ENCODE results near the gene RBMS1. TPM values are rescaled to one million over a fixed set of nuclear protein-coding genes. Genes with fewer than 3 reads are reported as not detected.

RBMS1 gene
- polyA plus RNA-seq, 1 donor (not counting 4 experiments of a cell fraction or from before 2014, with no cell fraction given), result 89.1 TPM

DNA sequence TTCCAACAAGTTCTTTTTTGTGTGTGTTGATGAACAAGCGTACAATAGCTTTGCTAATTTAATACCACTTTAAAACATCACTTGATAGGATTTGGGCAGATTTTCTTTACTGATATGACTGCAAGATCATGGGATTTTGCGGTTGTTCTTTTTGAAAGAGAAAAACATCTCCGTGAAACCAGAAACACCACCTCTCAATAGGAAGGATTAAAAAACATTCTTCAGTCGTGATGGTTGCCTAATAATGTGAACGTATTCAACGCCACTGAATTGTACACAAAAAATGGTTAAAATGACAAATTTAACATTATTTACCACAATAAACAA, 19.3 kb downstream of the RBMS1 start:
- no peak for DNase-seq (ENCODE audit: low read depth, low spot score)
- Histone ChIP-seq H3K4me1 (ENCODE audit: control insufficient read depth, extremely low read depth, insufficient read depth, low read length) (peaks cover 24% of the 10 kb centered on the region), H3K79me2 (ENCODE audit: control insufficient read depth, insufficient read depth, low read length) (peaks cover 82% of the 10 kb centered on the region), H3K9ac (ENCODE audit: control insufficient read depth, extremely low read depth, insufficient read depth, low read length) (peak overlapping the region; percentile 49), H3K27me3 (ENCODE audit: control insufficient read depth, extremely low read depth, insufficient read depth, low read length) (no peaks in the 10 kb centered on the region), H3K4me2 (ENCODE audit: control insufficient read depth, extremely low read depth, insufficient read depth, low read depth, low read length) (peak overlapping the region; percentile 74), H3K9me1 (ENCODE audit: control insufficient read depth, extremely low read depth, insufficient read depth, low read length) (no peaks in the 10 kb centered on the region), H3K27ac (ENCODE audit: control insufficient read depth, insufficient read depth, low read length) (peak overlapping the region; percentile 72), H3K9me3 (ENCODE audit: control insufficient read depth, low read depth, low read length) (no peaks in the 10 kb centered on the region), H3K36me3 (ENCODE audit: control insufficient read depth in 2 of 2, extremely low read depth in 1 of 2, insufficient read depth in 2 of 2, low read length in 2 of 2) (no peaks in the 10 kb centered on the region), H2AFZ (ENCODE audit: control insufficient read depth, low read length) (no peak overlapping the region), H4K20me1 (ENCODE audit: control insufficient read depth, extremely low read depth, insufficient read depth, low read length) (no peaks in the 10 kb centered on the region), H3K4me3 (ENCODE audit: control insufficient read depth in 2 of 3, extremely low read depth in 1 of 3, insufficient read depth in 2 of 3, low read depth in 1 of 3, low read length in 3 of 3) (peak overlapping the region in 1 of 3 experiments; percentile 36)
- TF ChIP-seq, protein P1, sequence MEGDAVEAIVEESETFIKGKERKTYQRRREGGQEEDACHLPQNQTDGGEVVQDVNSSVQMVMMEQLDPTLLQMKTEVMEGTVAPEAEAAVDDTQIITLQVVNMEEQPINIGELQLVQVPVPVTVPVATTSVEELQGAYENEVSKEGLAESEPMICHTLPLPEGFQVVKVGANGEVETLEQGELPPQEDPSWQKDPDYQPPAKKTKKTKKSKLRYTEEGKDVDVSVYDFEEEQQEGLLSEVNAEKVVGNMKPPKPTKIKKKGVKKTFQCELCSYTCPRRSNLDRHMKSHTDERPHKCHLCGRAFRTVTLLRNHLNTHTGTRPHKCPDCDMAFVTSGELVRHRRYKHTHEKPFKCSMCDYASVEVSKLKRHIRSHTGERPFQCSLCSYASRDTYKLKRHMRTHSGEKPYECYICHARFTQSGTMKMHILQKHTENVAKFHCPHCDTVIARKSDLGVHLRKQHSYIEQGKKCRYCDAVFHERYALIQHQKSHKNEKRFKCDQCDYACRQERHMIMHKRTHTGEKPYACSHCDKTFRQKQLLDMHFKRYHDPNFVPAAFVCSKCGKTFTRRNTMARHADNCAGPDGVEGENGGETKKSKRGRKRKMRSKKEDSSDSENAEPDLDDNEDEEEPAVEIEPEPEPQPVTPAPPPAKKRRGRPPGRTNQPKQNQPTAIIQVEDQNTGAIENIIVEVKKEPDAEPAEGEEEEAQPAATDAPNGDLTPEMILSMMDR (optimal IDR thresholded peaks at IDR 0.05 in 1 of 3, IDR thresholded peaks at IDR 0.05 in 1 of 3, conservative IDR thresholded peaks at IDR 0.05 in 1 of 3; ENCODE audit: extremely low read depth in 1 of 3, insufficient read depth in 2 of 3, low read length in 3 of 3), result no peak
- TF ChIP-seq EZH2 (IDR thresholded peaks at IDR 0.05; ENCODE audit: low read length), result no peak
- dilution Hi-C loops (cut with MboI; ENCODE audit: extremely low pct_ligation_motif_present, low sequenced_read_pairs), result no loop called here
- FAIRE-seq, result peak; percentile 52

DNA sequence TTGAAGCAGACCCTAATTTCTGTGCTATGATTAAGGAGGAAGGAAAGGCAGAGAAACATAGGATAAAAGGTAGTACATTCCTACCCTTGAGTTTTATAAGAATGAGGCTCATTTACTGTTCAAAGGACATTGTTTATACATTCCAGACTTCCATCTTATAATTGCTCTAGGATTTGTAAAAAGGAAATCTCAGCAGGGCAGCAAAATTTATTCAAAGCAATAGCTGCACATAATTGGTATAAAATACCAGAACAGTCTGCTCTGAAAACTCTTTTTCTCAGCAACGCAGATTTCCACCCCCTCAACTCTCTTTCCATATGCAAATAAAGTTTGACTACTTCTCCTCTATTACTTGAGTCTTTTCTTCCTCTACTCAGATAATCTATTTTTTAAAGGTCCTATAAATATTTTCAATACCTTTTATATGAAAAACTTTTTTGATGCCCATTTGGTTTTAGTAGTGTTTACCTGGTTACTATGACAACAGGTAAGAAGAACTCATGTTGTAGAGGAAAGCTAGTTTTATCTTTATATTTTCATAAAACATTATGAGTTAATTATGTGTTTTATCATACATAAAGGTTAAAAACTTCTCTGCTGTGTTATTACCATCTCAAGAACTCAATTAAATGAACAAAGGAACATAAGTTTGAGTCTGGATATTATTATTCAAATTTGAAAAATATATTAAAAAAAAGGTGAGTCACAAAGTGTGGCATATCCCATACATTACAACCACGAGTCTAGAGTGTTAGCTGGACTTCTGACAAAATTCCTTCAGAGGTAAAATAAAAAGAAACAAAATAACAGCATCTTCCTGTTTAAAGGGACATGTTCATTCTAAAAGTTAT, 19.9 kb downstream of the RBMS1 start:
- peaks cover 25% of the 10 kb centered on the region for H3K4me1 ChIP-seq (ENCODE audit: control insufficient read depth, extremely low read depth, insufficient read depth, low read length)
- no peaks in the 10 kb centered on the region for H3K36me3 ChIP-seq (ENCODE audit: control insufficient read depth in 2 of 2, extremely low read depth in 1 of 2, insufficient read depth in 2 of 2, low read length in 2 of 2)
- H3K79me2 ChIP-seq (ENCODE audit: control insufficient read depth, insufficient read depth, low read length), result peaks cover 82% of the 10 kb centered on the region
- peak overlapping the region; percentile 74 for H3K4me2 ChIP-seq (ENCODE audit: control insufficient read depth, extremely low read depth, insufficient read depth, low read depth, low read length)
- peak overlapping the region in 1 of 3 experiments; percentile 36 for H3K4me3 ChIP-seq (ENCODE audit: control insufficient read depth in 2 of 3, extremely low read depth in 1 of 3, insufficient read depth in 2 of 3, low read depth in 1 of 3, low read length in 3 of 3)
- no peaks in the 10 kb centered on the region for H3K27me3 ChIP-seq (ENCODE audit: control insufficient read depth, extremely low read depth, insufficient read depth, low read length)
- no peaks in the 10 kb centered on the region for H4K20me1 ChIP-seq (ENCODE audit: control insufficient read depth, extremely low read depth, insufficient read depth, low read length)
- no peaks in the 10 kb centered on the region for H3K9me1 ChIP-seq (ENCODE audit: control insufficient read depth, extremely low read depth, insufficient read depth, low read length)
- TF ChIP-seq, protein P1 (optimal IDR thresholded peaks at IDR 0.05 in 1 of 3, IDR thresholded peaks at IDR 0.05 in 1 of 3, conservative IDR thresholded peaks at IDR 0.05 in 1 of 3; ENCODE audit: extremely low read depth in 1 of 3, insufficient read depth in 2 of 3, low read length in 3 of 3), result no peak
- TF ChIP-seq EZH2 (IDR thresholded peaks at IDR 0.05; ENCODE audit: low read length), result no peak
- no peak for FAIRE-seq
- H3K9me3 ChIP-seq (ENCODE audit: control insufficient read depth, low read depth, low read length), result no peaks in the 10 kb centered on the region
- no peak overlapping the region for H2AFZ ChIP-seq (ENCODE audit: control insufficient read depth, low read length)
- dilution Hi-C loops (cut with MboI; ENCODE audit: extremely low pct_ligation_motif_present, low sequenced_read_pairs), result no loop called here
- no peak for DNase-seq (ENCODE audit: low read depth, low spot score)
- peak overlapping the region; percentile 49 for H3K9ac ChIP-seq (ENCODE audit: control insufficient read depth, extremely low read depth, insufficient read depth, low read length)
- peak overlapping the region; percentile 72 for H3K27ac ChIP-seq (ENCODE audit: control insufficient read depth, insufficient read depth, low read length)

All from keratinocyte (primary cell).